ENCODE results near the gene OPN3. TPM values are rescaled to one million over a fixed set of nuclear protein-coding genes. Genes with fewer than 3 reads are reported as not detected.

OPN3 gene
- total RNA-seq, 1 donor from 2014 or later = 14.4 TPM

- H3K27me3 Mint-ChIP-seq (ENCODE audit: low read depth) = no peaks in the 10 kb centered on the region
- no peak for TF ChIP-seq CTCF (IDR thresholded peaks at IDR 0.05; ENCODE audit: unreplicated experiment)
- no peak for DNase-seq (ENCODE audit: low spot score in 2 of 2, unreplicated experiment in 2 of 2)
- H3K9me3 Mint-ChIP-seq = peaks cover 8% of the 10 kb centered on the region
- no peak overlapping the region for H3K4me3 Mint-ChIP-seq
- no peak overlapping the region for H3K27ac Mint-ChIP-seq
- peaks cover 27% of the 10 kb centered on the region for H3K4me1 Mint-ChIP-seq
- H3K36me3 Mint-ChIP-seq = peaks cover 23% of the 10 kb centered on the region
Observed at GRCh38 chr1:241632987-241633386, 7.2 kb downstream of the OPN3 start.

- Mint-ChIP-seq H3K27ac (peak overlapping the region; percentile 23), H3K9me3 (peaks cover 8% of the 10 kb centered on the region), H3K4me3 (no peak overlapping the region), H3K36me3 (peaks cover 23% of the 10 kb centered on the region), H3K4me1 (peaks cover 16% of the 10 kb centered on the region), H3K27me3 (ENCODE audit: low read depth) (no peaks in the 10 kb centered on the region)
- no peak for TF ChIP-seq CTCF (IDR thresholded peaks at IDR 0.05; ENCODE audit: unreplicated experiment)
- DNase-seq (ENCODE audit: low spot score in 2 of 2, unreplicated experiment in 2 of 2) = no peak
Observed at GRCh38 chr1:241631674-241632073, 8.5 kb downstream of the OPN3 start.

- Mint-ChIP-seq H3K9me3 (peaks cover 8% of the 10 kb centered on the region), H3K36me3 (peaks cover 23% of the 10 kb centered on the region), H3K27me3 (ENCODE audit: low read depth) (no peaks in the 10 kb centered on the region), H3K27ac (no peak overlapping the region), H3K4me1 (peaks cover 13% of the 10 kb centered on the region), H3K4me3 (no peak overlapping the region)
- TF ChIP-seq CTCF (IDR thresholded peaks at IDR 0.05; ENCODE audit: unreplicated experiment) = no peak
- no peak for DNase-seq (ENCODE audit: low spot score in 2 of 2, unreplicated experiment in 2 of 2)
Observed at GRCh38 chr1:241630899-241631298, 9.3 kb downstream of the OPN3 start.

- no peak for TF ChIP-seq CTCF (IDR thresholded peaks at IDR 0.05; ENCODE audit: unreplicated experiment)
Observed at GRCh38 chr1:241630476-241630875, 9.7 kb downstream of the OPN3 start.

GRCh38 chr1:241630005-241630404 lies 10.2 kb downstream of the OPN3 start:
- H3K9me3 Mint-ChIP-seq = peaks cover 2% of the 10 kb centered on the region
- peaks cover 16% of the 10 kb centered on the region for H3K36me3 Mint-ChIP-seq
- no peaks in the 10 kb centered on the region for H3K27me3 Mint-ChIP-seq (ENCODE audit: low read depth)
- no peak overlapping the region for H3K4me3 Mint-ChIP-seq
- TF ChIP-seq CTCF (IDR thresholded peaks at IDR 0.05; ENCODE audit: unreplicated experiment) = no peak
- H3K4me1 Mint-ChIP-seq = peaks cover 13% of the 10 kb centered on the region
- no peak overlapping the region for H3K27ac Mint-ChIP-seq
- no peak for DNase-seq (ENCODE audit: low spot score in 2 of 2, unreplicated experiment in 2 of 2)

More at GRCh38 chr1:241630476-241630875, 9.7 kb downstream of the OPN3 start:
- Mint-ChIP-seq H3K36me3 (peaks cover 21% of the 10 kb centered on the region), H3K4me1 (peaks cover 13% of the 10 kb centered on the region), H3K27me3 (ENCODE audit: low read depth) (no peaks in the 10 kb centered on the region), H3K9me3 (peaks cover 7% of the 10 kb centered on the region), H3K4me3 (no peak overlapping the region), H3K27ac (no peak overlapping the region)
- DNase-seq (ENCODE audit: low spot score in 2 of 2, unreplicated experiment in 2 of 2) = no peak
